Astrocyte of the hippocampus (primary cell): ENCODE measurements around the gene PNMA6E.

Experiments
- DNase-seq: peaks from one replicate; pipeline ENCODE4 v3.0.0; 2011; ENCODE audit warnings: low read depth, low spot score

PNMA6E gene

GRCh38 chrX:153401133-153401764, at the start of gene PNMA6E:
Gene PNMA6E, minus strand, starts transcription at chrX:153401350. Its CDS starts 2,501 bp downstream, at chrX:153398849.
- no peak for DNase-seq

GRCh38 chrX:153450949-153451277, 49.8 kb upstream of the PNMA6E start:
- no peak for DNase-seq

GRCh38 chrX:153450114-153450948, 49.2 kb upstream of the PNMA6E start:
- DNase-seq = no peak

- no peak for DNase-seq
Observed at GRCh38 chrX:153449368-153450113, 48.4 kb upstream of the PNMA6E start.

GRCh38 chrX:153448556-153449367, 47.6 kb upstream of the PNMA6E start:
- no peak for DNase-seq

GRCh38 chrX:153447581-153447960, 46.4 kb upstream of the PNMA6E start:
- DNase-seq = no peak

- no peak for DNase-seq
Observed at GRCh38 chrX:153446950-153447580, 45.9 kb upstream of the PNMA6E start.

- DNase-seq = no peak
Observed at GRCh38 chrX:153446636-153446936, 45.4 kb upstream of the PNMA6E start.

GRCh38 chrX:153445856-153446635, 44.9 kb upstream of the PNMA6E start, which contains the start of gene TREX2:
Gene TREX2, minus strand, starts transcription at chrX:153446056. Its CDS starts 626 bp downstream, at chrX:153445430.
- no peak for DNase-seq

GRCh38 chrX:153445106-153445855, 44.1 kb upstream of the PNMA6E start:
- DNase-seq = no peak

- DNase-seq = no peak
Observed at GRCh38 chrX:153444333-153445011, 43.3 kb upstream of the PNMA6E start.

GRCh38 chrX:153443476-153444332, 42.6 kb upstream of the PNMA6E start:
- no peak for DNase-seq

GRCh38 chrX:153442463-153442862, 41.3 kb upstream of the PNMA6E start:
- no peak for DNase-seq

GRCh38 chrX:153441981-153442380, 40.8 kb upstream of the PNMA6E start:
- no peak for DNase-seq

- no peak for DNase-seq
Observed at GRCh38 chrX:153441296-153441695, 40.1 kb upstream of the PNMA6E start.

GRCh38 chrX:153440556-153441135, 39.5 kb upstream of the PNMA6E start:
- DNase-seq = no peak

GRCh38 chrX:153439977-153440376, 38.8 kb upstream of the PNMA6E start:
- DNase-seq = no peak

- DNase-seq = peak; percentile 28
Observed at GRCh38 chrX:153438532-153438931, 37.4 kb upstream of the PNMA6E start.
